Measurements from ENCODE around the gene DNAL1. TPM values are rescaled to one million over a fixed set of nuclear protein-coding genes. Genes with fewer than 3 reads are reported as not detected.

The DNAL1 gene
- 22.3 TPM for total RNA-seq

- ATAC-seq (peak; percentile 100), DNase-seq (ENCODE audit: low spot score) (peak; percentile 95)
- intact Hi-C loops (cut with DNase I) = no loop called here
Measured at GRCh38 chr14:73644531-73645247, at the start of gene DNAL1. Gene DNAL1, plus strand, starts transcription at chr14:73644986. Its CDS starts 54 bp downstream, at chr14:73645040.

- ATAC-seq (no peak), DNase-seq (ENCODE audit: low spot score) (no peak)
- intact Hi-C loops (cut with DNase I) = no loop called here
Measured at GRCh38 chr14:73599499-73599898, 45.3 kb upstream of the DNAL1 start.

- DNase-seq (ENCODE audit: low spot score) (no peak), ATAC-seq (no peak)
- intact Hi-C loops (cut with DNase I) = no loop called here
Measured at GRCh38 chr14:73602994-73603393, 41.8 kb upstream of the DNAL1 start.

GRCh38 chr14:73606271-73606670 is 38.5 kb upstream of the DNAL1 start:
- ATAC-seq = no peak
- DNase-seq (ENCODE audit: low spot score) = no peak
- intact Hi-C loops (cut with DNase I) = no loop called here

GRCh38 chr14:73607241-73607640 is 37.5 kb upstream of the DNAL1 start:
- intact Hi-C loops (cut with DNase I) = no loop called here
- ATAC-seq (no peak), DNase-seq (ENCODE audit: low spot score) (no peak)

- no peak for ATAC-seq
- no peak for DNase-seq (ENCODE audit: low spot score)
- intact Hi-C loops (cut with DNase I) = no loop called here
Measured at GRCh38 chr14:73610687-73611086, 34.1 kb upstream of the DNAL1 start.

GRCh38 chr14:73612339-73613045 is 32.3 kb upstream of the DNAL1 start, which contains the start of gene ACOT6:
Gene ACOT6, plus strand, starts transcription at chr14:73612517. Its CDS starts 55 bp downstream, at chr14:73612572.
- DNase-seq (ENCODE audit: low spot score) = peak; percentile 85
- peak; percentile 96 for ATAC-seq
- intact Hi-C loops (cut with DNase I) = no loop called here

- DNase-seq (ENCODE audit: low spot score) = no peak
- intact Hi-C loops (cut with DNase I) = no loop called here
- ATAC-seq = peak; percentile 26
Measured at GRCh38 chr14:73613046-73613383, 31.8 kb upstream of the DNAL1 start.

- DNase-seq (ENCODE audit: low spot score) (no peak), ATAC-seq (no peak)
- intact Hi-C loops (cut with DNase I) = no loop called here
Measured at GRCh38 chr14:73613419-73613963, 31.3 kb upstream of the DNAL1 start.

GRCh38 chr14:73616831-73617230 is 28.0 kb upstream of the DNAL1 start:
- intact Hi-C loops (cut with DNase I) = no loop called here
- DNase-seq (ENCODE audit: low spot score) (no peak), ATAC-seq (no peak)

GRCh38 chr14:73619524-73619923 is 25.3 kb upstream of the DNAL1 start:
- intact Hi-C loops (cut with DNase I) = no loop called here
- DNase-seq (ENCODE audit: low spot score) (no peak), ATAC-seq (no peak)

GRCh38 chr14:73620268-73620667 is 24.5 kb upstream of the DNAL1 start:
- DNase-seq (ENCODE audit: low spot score) (no peak), ATAC-seq (no peak)
- intact Hi-C loops (cut with DNase I) = loop anchor here (5.0 kb wide), 1 partner anchor 77 kb away; no protein-coding TSS in a partner anchor

GRCh38 chr14:73623504-73624054 is 21.2 kb upstream of the DNAL1 start:
- DNase-seq (ENCODE audit: low spot score) (no peak), ATAC-seq (no peak)
- intact Hi-C loops (cut with DNase I) = loop anchor here (5.0 kb wide), 1 partner anchor 74 kb away; no protein-coding TSS in a partner anchor

GRCh38 chr14:73625706-73626105 is 19.1 kb upstream of the DNAL1 start:
- ATAC-seq (no peak), DNase-seq (ENCODE audit: low spot score) (no peak)
- intact Hi-C loops (cut with DNase I) = no loop called here

GRCh38 chr14:73627151-73627558 is 17.6 kb upstream of the DNAL1 start:
- intact Hi-C loops (cut with DNase I) = no loop called here
- ATAC-seq = no peak
- DNase-seq (ENCODE audit: low spot score) = no peak

GRCh38 chr14:73630009-73630780 is 14.6 kb upstream of the DNAL1 start:
- ATAC-seq (no peak), DNase-seq (ENCODE audit: low spot score) (no peak)
- intact Hi-C loops (cut with DNase I) = loop anchor here (5.0 kb wide), 1 partner anchor 123 kb away; no protein-coding TSS in a partner anchor

GRCh38 chr14:73633116-73634010 is 11.4 kb upstream of the DNAL1 start:
- peak; percentile 76 for DNase-seq (ENCODE audit: low spot score)
- ATAC-seq = peak; percentile 93
- intact Hi-C loops (cut with DNase I) = loop anchor here (5.0 kb wide), 1 partner anchor 126 kb away; no protein-coding TSS in a partner anchor
